GM12875 (cell line): ENCODE measurements around the gene WDPCP.

Source experiments
- H3K4me3 ChIP-seq: one replicate; pipeline ENCODE4 v1.5.1; 2011; ENCODE audit warnings: low read depth, low read length, control low read depth
- TF ChIP-seq, protein P1 (sequence below): IDR thresholded peaks from 2 replicates; pipeline ENCODE4 v1.5.1; 2011; ENCODE audit warnings: low read depth, mild to moderate bottlenecking, control low read depth, inconsistent platforms, low read length, moderate library complexity, borderline replicate concordance; ENCODE audit not compliant: insufficient read depth

WDPCP gene

DNA sequence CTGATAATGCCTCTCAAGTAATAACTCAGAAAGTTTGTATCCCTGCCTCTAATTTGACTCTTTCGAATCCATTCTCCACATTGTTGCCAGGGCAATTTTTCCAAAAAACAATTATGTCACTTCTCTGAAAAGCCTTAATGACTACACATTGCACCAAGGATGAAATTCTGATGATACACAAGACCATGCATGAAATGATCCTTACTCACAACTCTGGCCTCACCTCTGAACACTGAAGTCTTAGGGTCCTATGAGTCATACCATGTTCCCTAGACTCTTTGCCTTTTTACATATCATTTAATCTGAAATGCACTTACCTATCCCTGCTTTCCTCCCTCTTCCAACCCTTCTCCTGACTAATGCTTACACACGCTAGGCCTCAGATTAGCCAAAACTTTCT lies 51.0 kb downstream of the WDPCP start:
- TF ChIP-seq, protein P1, sequence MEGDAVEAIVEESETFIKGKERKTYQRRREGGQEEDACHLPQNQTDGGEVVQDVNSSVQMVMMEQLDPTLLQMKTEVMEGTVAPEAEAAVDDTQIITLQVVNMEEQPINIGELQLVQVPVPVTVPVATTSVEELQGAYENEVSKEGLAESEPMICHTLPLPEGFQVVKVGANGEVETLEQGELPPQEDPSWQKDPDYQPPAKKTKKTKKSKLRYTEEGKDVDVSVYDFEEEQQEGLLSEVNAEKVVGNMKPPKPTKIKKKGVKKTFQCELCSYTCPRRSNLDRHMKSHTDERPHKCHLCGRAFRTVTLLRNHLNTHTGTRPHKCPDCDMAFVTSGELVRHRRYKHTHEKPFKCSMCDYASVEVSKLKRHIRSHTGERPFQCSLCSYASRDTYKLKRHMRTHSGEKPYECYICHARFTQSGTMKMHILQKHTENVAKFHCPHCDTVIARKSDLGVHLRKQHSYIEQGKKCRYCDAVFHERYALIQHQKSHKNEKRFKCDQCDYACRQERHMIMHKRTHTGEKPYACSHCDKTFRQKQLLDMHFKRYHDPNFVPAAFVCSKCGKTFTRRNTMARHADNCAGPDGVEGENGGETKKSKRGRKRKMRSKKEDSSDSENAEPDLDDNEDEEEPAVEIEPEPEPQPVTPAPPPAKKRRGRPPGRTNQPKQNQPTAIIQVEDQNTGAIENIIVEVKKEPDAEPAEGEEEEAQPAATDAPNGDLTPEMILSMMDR = no peak

DNA sequence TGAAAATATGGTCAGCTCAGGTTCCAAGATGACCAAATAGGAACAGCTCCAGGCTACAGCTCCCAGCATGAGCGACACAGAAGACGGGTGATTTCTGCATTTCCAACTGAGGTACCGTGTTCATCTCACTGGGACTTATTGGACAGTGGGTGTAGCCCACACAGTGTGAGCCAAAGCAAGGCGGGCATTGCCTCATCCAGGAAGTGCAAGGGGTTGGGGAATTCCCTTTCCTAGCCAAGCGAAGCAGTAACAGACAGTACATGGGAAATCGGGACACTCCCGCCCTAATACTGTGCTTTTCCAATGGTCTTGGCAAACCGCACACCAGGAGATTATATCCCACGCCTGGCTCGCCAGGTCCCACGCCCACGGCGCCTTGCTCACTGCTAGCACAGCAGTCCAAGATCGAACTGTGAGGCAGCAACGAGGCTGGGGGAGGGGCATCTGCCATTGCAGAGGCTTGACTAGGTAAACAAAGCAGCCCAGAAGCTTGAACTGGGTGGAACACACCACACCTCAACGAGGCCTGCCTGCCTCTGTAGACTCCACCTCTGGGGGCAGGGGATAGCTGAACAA lies 57.5 kb downstream of the WDPCP start:
- H3K4me3 ChIP-seq = no peak overlapping the region
- TF ChIP-seq, protein P1 = no peak

More for the DNA sequence above, 51.0 kb downstream of the WDPCP start:
- H3K4me3 ChIP-seq = no peak overlapping the region

DNA sequence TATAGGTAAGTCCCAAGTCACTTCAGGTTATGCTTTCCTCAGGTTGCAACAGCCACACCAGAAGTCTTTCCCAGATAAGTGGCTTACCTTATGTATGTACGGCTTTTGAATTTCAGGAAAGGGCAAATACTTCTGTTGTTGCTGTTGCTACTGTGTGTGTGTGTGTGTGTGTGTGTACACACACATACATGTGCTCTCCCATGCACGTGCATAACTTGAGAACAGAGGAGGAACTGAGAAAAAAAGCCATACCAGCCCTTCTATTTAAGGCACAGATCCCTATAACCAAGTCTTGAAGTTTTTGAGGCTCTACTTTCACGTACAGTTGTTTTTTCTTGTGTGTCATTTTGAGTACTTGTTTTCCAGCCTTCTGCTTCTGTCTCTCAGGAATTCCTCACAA lies 62.4 kb downstream of the WDPCP start:
- TF ChIP-seq, protein P1 = no peak
- H3K4me3 ChIP-seq = no peak overlapping the region

DNA sequence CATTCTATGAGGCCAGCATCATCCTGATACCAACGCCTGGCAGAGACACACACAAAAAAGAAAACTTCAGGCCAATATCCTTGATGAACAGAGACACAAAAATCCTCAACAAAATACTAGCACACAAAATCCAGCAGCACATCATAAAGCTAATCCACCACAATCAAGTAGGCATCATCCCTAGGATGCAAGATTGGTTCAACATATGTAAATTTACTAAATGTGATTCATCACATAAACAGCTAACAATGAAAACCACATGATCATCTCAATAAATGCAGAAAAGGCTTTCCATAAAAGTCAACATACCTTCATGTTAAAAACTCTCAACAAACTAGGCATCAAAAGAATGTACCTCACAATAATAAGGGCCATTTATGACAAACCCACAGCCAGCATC lies 65.3 kb downstream of the WDPCP start:
- H3K4me3 ChIP-seq = no peak overlapping the region
- TF ChIP-seq, protein P1 = no peak

DNA sequence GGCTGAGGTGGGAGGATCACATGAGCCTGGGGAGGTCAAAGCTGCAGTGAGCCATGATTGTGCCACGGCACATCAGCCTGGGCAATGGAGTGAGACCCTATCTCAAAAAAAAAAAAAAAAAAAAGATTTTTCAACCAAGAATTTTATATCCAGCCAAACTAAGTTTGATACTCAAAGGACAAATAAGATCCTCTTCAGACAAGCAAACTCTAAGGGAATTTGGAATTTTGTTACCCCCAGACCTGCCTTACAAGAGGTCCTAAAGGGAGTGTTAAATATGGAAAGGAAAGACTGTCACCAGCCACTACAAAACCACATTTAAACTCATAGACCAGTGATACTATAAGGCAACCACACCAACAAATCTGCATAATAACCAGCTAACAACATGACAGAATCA lies 67.5 kb downstream of the WDPCP start:
- no peak overlapping the region for H3K4me3 ChIP-seq
- TF ChIP-seq, protein P1 = no peak

DNA sequence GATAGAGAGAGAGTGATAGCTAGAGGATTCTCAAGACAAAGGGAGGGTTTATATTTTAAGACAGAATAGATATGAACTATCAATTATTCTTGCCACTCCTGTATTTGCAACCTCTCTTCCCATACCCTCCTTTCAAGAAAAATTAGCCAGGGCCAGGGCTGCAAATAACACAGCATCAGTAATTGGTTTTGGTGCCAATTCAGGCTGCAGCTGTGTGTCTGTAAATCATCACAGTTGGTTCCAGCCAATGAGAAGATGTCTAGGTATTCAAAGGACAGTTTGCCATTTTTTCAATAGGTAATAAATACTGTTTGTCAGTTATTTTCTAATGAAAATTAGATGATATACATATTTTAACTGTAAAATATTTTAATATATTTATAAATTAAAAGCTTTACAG lies 73.5 kb downstream of the WDPCP start:
- TF ChIP-seq, protein P1 = no peak

DNA sequence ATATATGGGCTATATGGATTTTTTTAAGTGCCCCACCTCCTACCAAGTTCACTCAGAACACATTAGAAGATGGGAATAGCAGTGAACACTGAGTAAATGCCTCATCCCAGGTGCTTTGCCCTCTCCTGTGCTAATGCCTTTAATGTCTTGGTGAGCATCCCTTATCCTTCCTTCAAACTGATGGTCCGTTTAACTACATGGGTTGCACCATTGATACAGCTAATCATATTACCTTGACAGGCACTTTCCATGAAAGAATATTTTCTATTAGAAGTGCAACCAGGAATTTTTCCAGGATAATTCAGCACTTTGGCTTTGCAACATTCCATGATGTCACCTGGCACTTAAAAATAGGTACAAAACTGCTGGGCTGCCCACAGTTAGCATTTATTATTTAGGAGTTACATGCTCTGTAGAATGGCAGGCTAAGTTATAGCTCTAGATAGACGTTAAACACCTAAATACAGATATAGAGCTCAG lies 74.0 kb downstream of the WDPCP start:
- TF ChIP-seq, protein P1 = no peak

More for the DNA sequence above, 73.5 kb downstream of the WDPCP start:
- H3K4me3 ChIP-seq = no peak overlapping the region

More for the DNA sequence above, 74.0 kb downstream of the WDPCP start:
- no peak overlapping the region for H3K4me3 ChIP-seq
